GM18511 (cell line): Measurements from ENCODE around the gene SDK1.
"Not testable (repeated sequence)": the region's sequence is repeated elsewhere in the genome, so short reads cannot be mapped to it uniquely, and the experiment has no call there.

ENCODE experiments used
- ATAC-seq: cut with Tn5 transposase; IDR thresholded peaks from one replicate; pipeline ENCODE4 v1.9.1; 2021; ENCODE audit warnings: mild to moderate bottlenecking, moderate library complexity; ENCODE audit not compliant: unreplicated experiment

SDK1 gene

GRCh38 chr7:3710531-3710930 lies 409.5 kb downstream of the SDK1 start:
- no peak for ATAC-seq

GRCh38 chr7:3712841-3713240 lies 411.8 kb downstream of the SDK1 start:
- no peak for ATAC-seq

GRCh38 chr7:3721422-3721821 lies 420.4 kb downstream of the SDK1 start:
- ATAC-seq: no peak

GRCh38 chr7:3722396-3722922 lies 421.4 kb downstream of the SDK1 start:
- no peak for ATAC-seq

GRCh38 chr7:3725155-3726059 lies 424.4 kb downstream of the SDK1 start:
- no peak for ATAC-seq

GRCh38 chr7:3730276-3730675 lies 429.2 kb downstream of the SDK1 start:
- ATAC-seq: no peak

GRCh38 chr7:3732395-3733005 lies 431.4 kb downstream of the SDK1 start:
- no peak for ATAC-seq

GRCh38 chr7:3733541-3734140 lies 432.6 kb downstream of the SDK1 start:
- ATAC-seq: no peak

- no peak for ATAC-seq
These were observed 437.9 kb downstream of the SDK1 start for GRCh38 chr7:3738964-3739363.

- ATAC-seq: no peak
These were observed 438.9 kb downstream of the SDK1 start for GRCh38 chr7:3739983-3740382.

GRCh38 chr7:3747467-3747866 lies 446.4 kb downstream of the SDK1 start:
- ATAC-seq: no peak

- ATAC-seq: no peak
These were observed 447.3 kb downstream of the SDK1 start for GRCh38 chr7:3748389-3748788.

- no peak for ATAC-seq
These were observed 452.8 kb downstream of the SDK1 start for GRCh38 chr7:3753868-3754267.

GRCh38 chr7:3754493-3755341 lies 453.7 kb downstream of the SDK1 start:
- ATAC-seq: no peak

- not testable (repeated sequence) for ATAC-seq
These were observed 454.9 kb downstream of the SDK1 start for GRCh38 chr7:3755778-3756453.

- ATAC-seq: no peak
These were observed 456.0 kb downstream of the SDK1 start for GRCh38 chr7:3757059-3757458.

- no peak for ATAC-seq
These were observed 459.6 kb downstream of the SDK1 start for GRCh38 chr7:3760651-3761050.

- ATAC-seq: no peak
These were observed 461.2 kb downstream of the SDK1 start for GRCh38 chr7:3762146-3762831.

- ATAC-seq: no peak
These were observed 467.1 kb downstream of the SDK1 start for GRCh38 chr7:3767917-3768777.
